Transverse colon (tissue), 4 donors: ENCODE data around the gene RBP3. TPM values are rescaled to one million over a fixed set of nuclear protein-coding genes. Genes with fewer than 3 reads are reported as not detected.

Experiments
- DNase-seq: peaks from one replicate; pipeline ENCODE4 v3.0.0-alpha.2; 2019
- H3K27ac ChIP-seq, 4 donors: fragments of 200-600 bp; sonication (generic); 2 replicates each; pipeline ENCODE4 v1.5.1; 2016 to 2018; ENCODE audit warnings: inconsistent platforms in 4 of 4
- H3K27me3 ChIP-seq: fragments of 200-600 bp; sonication (generic); 2 replicates; pipeline ENCODE4 v1.5.1; 2017; ENCODE audit warnings: inconsistent platforms
- H3K36me3 ChIP-seq, 4 donors: fragments of 200-600 bp; sonication (generic); 2 replicates each; pipeline ENCODE4 v1.5.1; 2017 to 2019; ENCODE audit warnings: inconsistent platforms in 4 of 4
- H3K4me1 ChIP-seq, 4 donors: fragments of 200-600 bp; sonication (generic); 2 replicates each; pipeline ENCODE4 v1.5.1; 2017 to 2020; ENCODE audit warnings: inconsistent platforms in 4 of 4
- H3K4me3 ChIP-seq, 4 donors: fragments of 200-600 bp; sonication (generic); 1 replicate in 1 of 4; 2 replicates in 3 of 4; pipeline versions ENCODE4 v1.5.1 to v1.6.1; 2017 to 2019; ENCODE audit warnings: inconsistent platforms in 4 of 4
- H3K9me3 ChIP-seq, 2 donors: fragments of 200-600 bp; sonication (generic); 2 replicates each; pipeline ENCODE4 v1.5.1; 2017 to 2019; ENCODE audit warnings: inconsistent platforms in 2 of 2
- CTCF ChIP-seq, 5 experiments: fragments of 200-600 bp in 3 of 5; fragments of 450-650 bp in 2 of 5; sonication (generic) in 3 of 5; IDR thresholded peaks; 1 replicate in 2 of 5; 2 replicates in 3 of 5; pipeline ENCODE4 v1.5.1; 2016 to 2017; ENCODE audit warnings: antibody characterized with exemption in 5 of 5, inconsistent platforms in 3 of 5, mild to moderate bottlenecking in 2 of 5, moderate library complexity in 1 of 5
- EP300 ChIP-seq: sonication (generic); formaldehyde crosslinking; IDR thresholded peaks from one replicate; pipeline ENCODE4 v1.6.1; 2017; ENCODE audit warnings: antibody characterized with exemption, low read depth
- POLR2A ChIP-seq: fragments of 450-650 bp; IDR thresholded peaks from one replicate; pipeline ENCODE4 v1.6.1; 2016; ENCODE audit warnings: antibody characterized with exemption, mild to moderate bottlenecking, moderate library complexity
- POLR2AphosphoS5 ChIP-seq, 3 donors: sonication (generic); formaldehyde crosslinking; IDR thresholded peaks; one replicate each; pipeline ENCODE4 v1.6.1; 2016; ENCODE audit warnings: antibody characterized with exemption in 3 of 3
- WGBS, 2 donors: methylation state at CpG; one replicate each; pipeline ENCODE4 v1.1.5; 2018; ENCODE audit warnings: low coverage in 1 of 2; 5-methylcytosine and 5-hydroxymethylcytosine counted together
- in situ Hi-C, 4 donors: fragments of 200-750 bp; cut with MboI; loops; one replicate each; pipeline versions ENCODE4 v1.15.0 to v1.15.1; 2017; ENCODE audit warnings: low sequenced_read_pairs in 3 of 4, low pct_ligation_motif_present in 1 of 4, low pct_unique_long_range_greater_than_20kb in 1 of 4
- intact Hi-C: fragments of 100-400 bp; cut with DNase I; formaldehyde crosslinking; loops from one replicate; pipeline ENCODE4 v1.15.1; 2023; ENCODE audit warnings: low total_unique reads
- total RNA-seq, 4 donors: library from RNA; depleted of rRNA; stranded (reverse); fragments of >200 nt; gene quantifications; one replicate each; pipeline ENCODE4 v1.1.0, GENCODE V29; 2016

RBP3 gene
- total RNA-seq, 4 donors from 2014 or later = not detected

GRCh38 chr10:47363781-47364180, 15.6 kb downstream of the RBP3 start:
- TF ChIP-seq EP300 (no peak), POLR2AphosphoS5 (IDR thresholded peaks at IDR 0.05) (no peak), POLR2A (no peak), CTCF (IDR thresholded peaks at IDR 0.05) (no peak)
- Histone ChIP-seq H3K27ac (no peak overlapping the region), H3K27me3 (no peaks in the 10 kb centered on the region), H3K9me3 (no peaks in the 10 kb centered on the region), H3K4me3 (no peak overlapping the region), H3K4me1 (no peaks in the 10 kb centered on the region), H3K36me3 (no peaks in the 10 kb centered on the region)
- intact Hi-C loops (no loop called here), in situ Hi-C loops (no loop called here)
- WGBS, 2 donors = 43 to 50% methylated on average over 2 to 3 of the region's 3 CpGs
- no peak for DNase-seq

GRCh38 chr10:47364366-47364765, 16.2 kb downstream of the RBP3 start:
- intact Hi-C loops (no loop called here), in situ Hi-C loops (no loop called here)
- TF ChIP-seq POLR2A = no peak
- TF ChIP-seq POLR2AphosphoS5 (IDR thresholded peaks at IDR 0.05) = no peak
- no peak for TF ChIP-seq EP300
- no peak for TF ChIP-seq CTCF (IDR thresholded peaks at IDR 0.05)
- H3K4me3 ChIP-seq = no peak overlapping the region
- DNase-seq = no peak
- H3K27ac ChIP-seq = no peak overlapping the region
- no peaks in the 10 kb centered on the region for H3K27me3 ChIP-seq
- H3K36me3 ChIP-seq = no peaks in the 10 kb centered on the region
- no peaks in the 10 kb centered on the region for H3K9me3 ChIP-seq
- no peaks in the 10 kb centered on the region for H3K4me1 ChIP-seq
- WGBS, 2 donors = 29 to 43% methylated on average over 3 to 4 of the region's 4 CpGs

GRCh38 chr10:47364911-47365310, 16.7 kb downstream of the RBP3 start:
- no peaks in the 10 kb centered on the region for H3K27me3 ChIP-seq
- WGBS, 2 donors = 93% methylated on average over 6 of the region's 6 CpGs; no CpG with 5 or more reads in 1 of the 2 donors
- no peaks in the 10 kb centered on the region for H3K9me3 ChIP-seq
- H3K4me1 ChIP-seq = no peaks in the 10 kb centered on the region
- no peak overlapping the region for H3K4me3 ChIP-seq
- no peak overlapping the region for H3K27ac ChIP-seq
- no peak for DNase-seq
- TF ChIP-seq POLR2A (no peak), CTCF (IDR thresholded peaks at IDR 0.05) (no peak), EP300 (no peak), POLR2AphosphoS5 (IDR thresholded peaks at IDR 0.05) (no peak)
- in situ Hi-C loops = no loop called here
- intact Hi-C loops = no loop called here
- no peaks in the 10 kb centered on the region for H3K36me3 ChIP-seq

- WGBS, 2 donors = 84 to 88% methylated on average over 5 to 9 of the region's 9 CpGs
- no peak for TF ChIP-seq POLR2AphosphoS5 (IDR thresholded peaks at IDR 0.05)
- TF ChIP-seq EP300 = no peak
- TF ChIP-seq POLR2A = no peak
- no peak for TF ChIP-seq CTCF (IDR thresholded peaks at IDR 0.05)
- H3K27ac ChIP-seq = no peak overlapping the region
These were observed 17.4 kb downstream of the RBP3 start for GRCh38 chr10:47365431-47366180.

More at GRCh38 chr10:47365431-47366180, 17.4 kb downstream of the RBP3 start:
- Histone ChIP-seq H3K36me3 (no peaks in the 10 kb centered on the region), H3K4me3 (no peak overlapping the region), H3K27me3 (no peaks in the 10 kb centered on the region), H3K4me1 (no peaks in the 10 kb centered on the region), H3K9me3 (no peaks in the 10 kb centered on the region)
- in situ Hi-C loops = no loop called here
- intact Hi-C loops = no loop called here
- no peak for DNase-seq
